NB4 (cell line): ENCODE measurements around the gene RPS4Y2.

ENCODE experiments used
- MYC ChIP-seq: IDR thresholded peaks from 2 replicates; pipeline ENCODE4 v1.6.1; 2011; ENCODE audit warnings: low read depth, low read length
- POLR2A ChIP-seq: IDR thresholded peaks from 2 replicates; pipeline ENCODE4 v1.6.1; 2011; ENCODE audit warnings: mild to moderate bottlenecking; ENCODE audit not compliant: insufficient read length; ENCODE audit errors: extremely low read depth
- TF ChIP-seq, protein P1 (sequence below): IDR thresholded peaks from 2 replicates; pipeline ENCODE4 v1.6.1; 2011; ENCODE audit warnings: low read depth, low read length
- TF ChIP-seq, protein P2 (sequence below): IDR thresholded peaks from one replicate; pipeline ENCODE4 v1.5.1; 2012; ENCODE audit warnings: low read depth, low read length

DNA sequence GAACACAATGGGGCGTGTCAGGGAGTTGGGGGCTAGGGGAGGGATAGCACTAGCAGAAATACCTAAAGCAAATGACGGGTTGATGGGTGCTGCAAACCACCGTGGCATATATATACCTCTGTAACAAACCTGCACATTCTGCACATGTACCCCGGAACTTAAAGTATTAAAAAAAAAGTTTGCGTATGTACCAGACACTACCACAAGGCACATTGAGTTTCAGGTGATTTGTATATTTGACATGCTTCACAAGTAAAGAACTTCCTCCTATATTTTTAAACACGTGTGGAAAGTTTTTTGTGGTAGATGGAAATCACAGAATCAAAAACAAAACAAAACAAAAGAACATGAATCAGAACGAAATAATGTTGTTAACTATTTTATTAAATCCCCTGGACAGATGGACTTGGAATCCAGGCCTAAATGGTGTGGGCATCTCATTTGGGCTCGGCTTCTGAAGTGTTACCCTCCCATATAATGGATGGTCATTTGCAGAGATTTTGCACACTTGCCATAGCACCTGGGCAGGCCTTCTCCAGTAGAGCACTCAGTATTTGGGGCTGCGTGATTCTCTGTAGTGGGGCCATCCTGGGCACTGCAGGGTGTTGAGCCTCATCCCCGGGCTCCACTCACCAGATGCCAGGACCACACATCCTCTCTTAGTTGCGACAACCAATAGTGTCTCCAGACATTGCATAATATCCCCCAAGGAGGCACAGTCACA is 29.6 kb upstream of the RPS4Y2 start:
- TF ChIP-seq, protein P1, sequence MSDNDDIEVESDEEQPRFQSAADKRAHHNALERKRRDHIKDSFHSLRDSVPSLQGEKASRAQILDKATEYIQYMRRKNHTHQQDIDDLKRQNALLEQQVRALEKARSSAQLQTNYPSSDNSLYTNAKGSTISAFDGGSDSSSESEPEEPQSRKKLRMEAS = no peak
- TF ChIP-seq, protein P2, sequence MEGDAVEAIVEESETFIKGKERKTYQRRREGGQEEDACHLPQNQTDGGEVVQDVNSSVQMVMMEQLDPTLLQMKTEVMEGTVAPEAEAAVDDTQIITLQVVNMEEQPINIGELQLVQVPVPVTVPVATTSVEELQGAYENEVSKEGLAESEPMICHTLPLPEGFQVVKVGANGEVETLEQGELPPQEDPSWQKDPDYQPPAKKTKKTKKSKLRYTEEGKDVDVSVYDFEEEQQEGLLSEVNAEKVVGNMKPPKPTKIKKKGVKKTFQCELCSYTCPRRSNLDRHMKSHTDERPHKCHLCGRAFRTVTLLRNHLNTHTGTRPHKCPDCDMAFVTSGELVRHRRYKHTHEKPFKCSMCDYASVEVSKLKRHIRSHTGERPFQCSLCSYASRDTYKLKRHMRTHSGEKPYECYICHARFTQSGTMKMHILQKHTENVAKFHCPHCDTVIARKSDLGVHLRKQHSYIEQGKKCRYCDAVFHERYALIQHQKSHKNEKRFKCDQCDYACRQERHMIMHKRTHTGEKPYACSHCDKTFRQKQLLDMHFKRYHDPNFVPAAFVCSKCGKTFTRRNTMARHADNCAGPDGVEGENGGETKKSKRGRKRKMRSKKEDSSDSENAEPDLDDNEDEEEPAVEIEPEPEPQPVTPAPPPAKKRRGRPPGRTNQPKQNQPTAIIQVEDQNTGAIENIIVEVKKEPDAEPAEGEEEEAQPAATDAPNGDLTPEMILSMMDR = no peak
- TF ChIP-seq POLR2A (no peak), MYC (no peak)
